Right lobe of liver (tissue), 6 donors: ENCODE results near the gene NAB2. TPM values are rescaled to one million over a fixed set of nuclear protein-coding genes. Genes with fewer than 3 reads are reported as not detected.

Source experiments
- ATAC-seq, 4 donors: fragments of 200-7000 bp; cut with Tn5 transposase; one replicate each; pipeline ENCODE4 v1.9.1; 2020; ENCODE audit warnings: mild to moderate bottlenecking in 4 of 4, moderate library complexity in 4 of 4
- DNase-seq, 3 donors: peaks; one replicate each; pipeline ENCODE4 v3.0.0-alpha.2; 2020
- H3K27ac ChIP-seq, 3 donors: fragments of 200-600 bp; one replicate each; pipeline ENCODE4 v1.8.0; 2022
- H3K27me3 ChIP-seq, 2 donors: fragments of 200-600 bp; one replicate each; pipeline ENCODE4 v1.8.0; 2022
- H3K36me3 ChIP-seq, 4 donors: fragments of 200-600 bp; sonication (generic) in 1 of 4; one replicate each; pipeline versions ENCODE4 v1.5.1 to v1.8.0; 2017 to 2022; ENCODE audit warnings: control low read depth in 1 of 4
- H3K4me1 ChIP-seq, 4 donors: fragments of 200-600 bp; sonication (generic) in 1 of 4; one replicate each; pipeline versions ENCODE4 v1.5.1 to v1.8.0; 2017 to 2022; ENCODE audit warnings: control low read depth in 1 of 4
- H3K4me3 ChIP-seq, 3 donors: fragments of 200-600 bp; one replicate each; pipeline ENCODE4 v1.8.0; 2022
- H3K9me3 ChIP-seq, 4 donors: fragments of 200-600 bp; sonication (generic) in 1 of 4; one replicate each; pipeline versions ENCODE4 v1.5.1 to v1.8.0; 2017 to 2022; ENCODE audit warnings: control low read depth in 1 of 4
- POLR2A ChIP-seq: fragments of 450-650 bp; IDR thresholded peaks from one replicate; pipeline ENCODE4 v1.6.1; 2017; ENCODE audit warnings: antibody characterized with exemption, mild to moderate bottlenecking
- WGBS: methylation state at CpG from one replicate; pipeline ENCODE4 v1.1.6; 2018; ENCODE audit warnings: low coverage, low lambda C conversion rate; ENCODE audit not compliant: insufficient coverage; ENCODE audit errors: missing lambda C conversion rate; 5-methylcytosine and 5-hydroxymethylcytosine counted together
- intact Hi-C, 2 donors: fragments of 100-400 bp; cut with DNase I; formaldehyde crosslinking; loops; one replicate each; pipeline versions ENCODE4 v1.11.2 to v1.14.1; 2022
- total RNA-seq, 6 experiments: library from RNA; depleted of rRNA in 2 of 6; stranded (reverse); fragments of >200 nt in 2 of 6; fragmentation: NEBNext Ultra II Directional in 3 of 6; extraction: Animal tissue kit (Norgen Biotek cat#: 25700) in 3 of 6; gene quantifications; one replicate each; pipeline versions ENCODE4 v1.1.0 to v1.2.4, GENCODE V29; 2016 to 2023
- TF ChIP-seq, protein P1 (sequence below), 4 donors: fragments of 200-600 bp in 3 of 4; fragments of 450-650 bp in 1 of 4; IDR thresholded peaks; one replicate each; pipeline versions ENCODE4 v1.5.1 to v1.8.0; 2016 to 2022; ENCODE audit warnings: antibody characterized with exemption in 4 of 4, mild to moderate bottlenecking in 2 of 4
- donor health status: DM: no; HTN: yes; CAD: no.
- donor health status: DM: no; HTN: no; CAD: no.
- donor health status: DM: no; HTN: no; CAD: no.
- donor health status: DM: no; HTN: yes; CAD: no.
- donor health status: DM: no; HTN: yes; CAD: no.

The NAB2 gene
- total RNA-seq, 6 experiments from 2014 or later = 6.1 to 13.1 (median 8.9) TPM

DNA sequence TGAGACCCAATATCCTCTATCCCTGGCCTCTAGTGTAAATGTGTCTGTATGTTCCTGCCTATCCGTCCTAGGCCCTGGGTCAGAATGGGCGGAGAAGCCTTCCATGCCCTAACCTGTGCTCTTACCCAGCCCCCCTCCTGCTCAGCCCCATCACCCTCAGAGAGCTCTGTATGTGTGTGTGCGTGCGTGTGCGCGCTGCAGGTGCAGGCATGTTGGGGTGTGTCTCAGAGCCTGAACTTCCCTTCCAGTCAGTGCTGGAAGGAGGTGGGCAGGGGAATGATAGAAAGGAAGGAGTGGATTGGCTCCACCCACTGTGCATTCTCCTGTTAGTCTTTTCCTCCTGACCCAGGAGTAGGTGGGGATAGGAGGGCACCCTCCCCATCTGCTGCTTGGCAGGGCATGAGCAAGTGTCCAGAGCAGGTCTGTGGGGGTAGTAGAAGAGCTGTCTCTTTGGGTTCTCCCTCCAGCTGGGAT lies 7.2 kb downstream of the NAB2 start:
- WGBS = 87% methylated on average over 6 of the region's 6 CpGs
- Histone ChIP-seq H3K9me3 (no peaks in the 10 kb centered on the region), H3K4me3 (no peak overlapping the region), H3K4me1 (peaks cover 0 to 9% (median 0%) of the 10 kb centered on the region in 4 donors), H3K27ac (no peak overlapping the region), H3K36me3 (peaks cover 0 to 88% (median 26%) of the 10 kb centered on the region in 4 donors), H3K27me3 (no peaks in the 10 kb centered on the region)
- ATAC-seq = peak in 2 of 4 donors; percentile 1 to 4
- DNase-seq = peak in 1 of 3 donors; percentile 46
- intact Hi-C loops = no loop called here
- TF ChIP-seq, protein P1, sequence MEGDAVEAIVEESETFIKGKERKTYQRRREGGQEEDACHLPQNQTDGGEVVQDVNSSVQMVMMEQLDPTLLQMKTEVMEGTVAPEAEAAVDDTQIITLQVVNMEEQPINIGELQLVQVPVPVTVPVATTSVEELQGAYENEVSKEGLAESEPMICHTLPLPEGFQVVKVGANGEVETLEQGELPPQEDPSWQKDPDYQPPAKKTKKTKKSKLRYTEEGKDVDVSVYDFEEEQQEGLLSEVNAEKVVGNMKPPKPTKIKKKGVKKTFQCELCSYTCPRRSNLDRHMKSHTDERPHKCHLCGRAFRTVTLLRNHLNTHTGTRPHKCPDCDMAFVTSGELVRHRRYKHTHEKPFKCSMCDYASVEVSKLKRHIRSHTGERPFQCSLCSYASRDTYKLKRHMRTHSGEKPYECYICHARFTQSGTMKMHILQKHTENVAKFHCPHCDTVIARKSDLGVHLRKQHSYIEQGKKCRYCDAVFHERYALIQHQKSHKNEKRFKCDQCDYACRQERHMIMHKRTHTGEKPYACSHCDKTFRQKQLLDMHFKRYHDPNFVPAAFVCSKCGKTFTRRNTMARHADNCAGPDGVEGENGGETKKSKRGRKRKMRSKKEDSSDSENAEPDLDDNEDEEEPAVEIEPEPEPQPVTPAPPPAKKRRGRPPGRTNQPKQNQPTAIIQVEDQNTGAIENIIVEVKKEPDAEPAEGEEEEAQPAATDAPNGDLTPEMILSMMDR (IDR thresholded peaks at IDR 0.05) = no peak
- TF ChIP-seq POLR2A = no peak

DNA sequence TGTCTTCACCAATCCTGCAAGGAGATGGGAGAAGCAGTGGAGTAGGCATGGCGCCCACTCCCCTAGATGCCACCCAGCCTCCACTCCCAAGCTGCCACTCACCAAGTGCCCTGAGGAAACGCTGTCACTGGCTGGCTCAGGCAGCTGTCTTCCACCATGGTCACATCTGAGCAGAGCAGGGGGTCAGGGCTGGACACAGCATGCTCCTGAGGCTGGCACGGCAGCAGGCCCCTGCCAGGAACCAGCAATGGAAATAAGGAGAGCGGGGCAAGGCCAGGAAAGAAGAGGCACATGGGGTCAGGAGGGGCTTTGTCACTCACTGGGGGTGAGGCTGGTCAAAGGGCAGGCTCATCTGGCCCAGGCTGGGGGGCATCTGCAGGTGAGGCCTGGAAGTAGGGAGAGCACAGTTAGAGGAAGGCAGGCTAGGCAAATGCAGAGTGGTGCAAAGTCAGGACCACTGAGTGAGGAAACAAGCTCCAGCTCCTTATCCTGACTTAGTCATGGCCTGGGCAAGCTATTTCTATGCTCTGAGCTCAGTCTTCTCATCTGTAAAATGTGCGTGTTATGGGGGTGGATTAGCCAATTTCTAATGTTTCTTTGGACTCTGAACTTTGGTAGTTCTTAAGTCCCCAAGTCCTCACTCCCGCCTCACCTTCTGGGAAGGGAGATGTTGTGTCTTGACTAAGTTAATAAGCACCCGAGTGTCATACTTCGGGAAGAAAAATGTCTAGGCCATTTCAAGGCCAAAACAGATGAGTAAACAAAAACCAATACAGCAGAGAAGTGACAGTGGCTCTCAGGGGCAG lies 8.0 kb downstream of the NAB2 start:
- DNase-seq (peak in 1 of 3 donors; percentile 43), ATAC-seq (no peak)
- 90% methylated on average over 4 of the region's 8 CpGs for WGBS
- TF ChIP-seq, protein P1 (IDR thresholded peaks at IDR 0.05) = no peak
- TF ChIP-seq POLR2A = no peak
- intact Hi-C loops = no loop called here
- Histone ChIP-seq H3K9me3 (no peaks in the 10 kb centered on the region), H3K4me1 (peaks cover 0 to 11% (median 3%) of the 10 kb centered on the region in 4 donors), H3K36me3 (peaks cover 0 to 80% (median 21%) of the 10 kb centered on the region in 4 donors), H3K27me3 (no peaks in the 10 kb centered on the region), H3K27ac (no peak overlapping the region), H3K4me3 (no peak overlapping the region)

GRCh38 chr12:57097554-57097835 lies 8.6 kb downstream of the NAB2 start:
- Histone ChIP-seq H3K4me1 (peaks cover 0 to 17% (median 6%) of the 10 kb centered on the region in 4 donors), H3K4me3 (no peak overlapping the region), H3K27ac (no peak overlapping the region), H3K27me3 (no peaks in the 10 kb centered on the region), H3K36me3 (peaks cover 0 to 74% (median 19%) of the 10 kb centered on the region in 4 donors), H3K9me3 (no peaks in the 10 kb centered on the region)
- no peak for ATAC-seq
- no peak for DNase-seq
- intact Hi-C loops = no loop called here
- WGBS = 90% methylated on average over 7 of the region's 8 CpGs
- TF ChIP-seq POLR2A = no peak
- TF ChIP-seq, protein P1 (IDR thresholded peaks at IDR 0.05) = no peak

DNA sequence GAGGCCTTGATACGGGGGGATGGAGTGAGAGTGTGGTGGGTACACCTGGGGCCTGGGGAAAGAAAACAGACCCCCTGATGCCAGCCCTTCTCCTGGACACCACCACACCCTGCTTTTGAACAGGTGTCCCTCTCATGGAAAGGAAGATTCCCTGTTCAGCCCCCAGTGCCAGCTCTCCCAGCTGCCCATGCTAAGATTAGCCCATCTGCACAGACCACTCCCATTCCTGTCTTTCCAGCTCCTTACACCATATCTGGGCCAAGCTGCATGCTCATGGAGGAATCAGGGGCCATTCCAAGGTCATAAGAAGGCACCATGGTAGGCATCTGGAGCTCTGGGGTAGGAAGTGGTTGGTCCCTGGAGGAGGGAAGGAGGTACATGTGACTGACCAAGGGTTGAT lies 9.6 kb downstream of the NAB2 start:
- peaks cover 0 to 27% (median 12%) of the 10 kb centered on the region in 4 donors for H3K4me1 ChIP-seq
- intact Hi-C loops = no loop called here
- H3K27ac ChIP-seq = no peak overlapping the region

More for the DNA sequence above, 9.6 kb downstream of the NAB2 start:
- ATAC-seq = no peak
- Histone ChIP-seq H3K9me3 (no peaks in the 10 kb centered on the region), H3K36me3 (peaks cover 0 to 66% (median 17%) of the 10 kb centered on the region in 4 donors), H3K4me3 (no peak overlapping the region), H3K27me3 (no peaks in the 10 kb centered on the region)
- TF ChIP-seq, protein P1 (IDR thresholded peaks at IDR 0.05) = no peak
- TF ChIP-seq POLR2A = no peak
- WGBS = 60% methylated on average over 1 of the region's 1 CpG
- no peak for DNase-seq
